Activated CD8-positive, alpha-beta memory T cell treated with anti-CD3 and anti-CD28 coated beads, Interleukin-2, amount 10 ng/mL, durations not matched to agents 7 days and 5 days (primary cell): ENCODE measurements around the gene TSKU. TPM values are rescaled to one million over a fixed set of nuclear protein-coding genes. Genes with fewer than 3 reads are reported as not detected.
"Not testable (repeated sequence)": the region's sequence is repeated elsewhere in the genome, so short reads cannot be mapped to it uniquely, and the experiment has no call there.

ENCODE experiments used
- ATAC-seq: fragments of 150-1000 bp; cut with Tn5 transposase; one replicate; pipeline ENCODE4 v1.10.0; 2021; ENCODE audit warnings: moderate library complexity
- CTCF ChIA-PET: fragments of 350-600 bp; sonication (Branson Sonifier 250); formaldehyde crosslinking; loops from one replicate; lab custom pipeline; 2021; ENCODE audit warnings: antibody characterized with exemption; lab: Charles Lee
- DNase-seq: peaks from one replicate; pipeline ENCODE4 v3.0.0-alpha.2; 2020
- H3K27ac Mint-ChIP-seq: one replicate; pipeline ENCODE4 v1.8.0; 2021; ENCODE audit warnings: mild to moderate bottlenecking, mixed read lengths
- H3K27me3 Mint-ChIP-seq: one replicate; pipeline ENCODE4 v1.8.0; 2021; ENCODE audit warnings: mixed read lengths
- H3K36me3 Mint-ChIP-seq: one replicate; pipeline ENCODE4 v1.8.0; 2021; ENCODE audit warnings: mild to moderate bottlenecking, mixed read lengths
- H3K4me1 Mint-ChIP-seq: one replicate; pipeline ENCODE4 v1.8.0; 2021; ENCODE audit warnings: mixed read lengths
- H3K4me3 Mint-ChIP-seq: one replicate; pipeline ENCODE4 v1.8.0; 2021; ENCODE audit warnings: mild to moderate bottlenecking, moderate library complexity, mixed read lengths
- H3K9me3 Mint-ChIP-seq: one replicate; pipeline ENCODE4 v1.8.0; 2022; ENCODE audit warnings: low read depth, mixed read lengths
- total RNA-seq, 2 experiments: library from RNA; stranded (reverse); gene quantifications; one replicate each; pipeline ENCODE4 v1.2.3, GENCODE V29; 2021

TSKU gene
- total RNA-seq, 2 experiments from 2014 or later = 0.35 to 1.5 TPM

DNA sequence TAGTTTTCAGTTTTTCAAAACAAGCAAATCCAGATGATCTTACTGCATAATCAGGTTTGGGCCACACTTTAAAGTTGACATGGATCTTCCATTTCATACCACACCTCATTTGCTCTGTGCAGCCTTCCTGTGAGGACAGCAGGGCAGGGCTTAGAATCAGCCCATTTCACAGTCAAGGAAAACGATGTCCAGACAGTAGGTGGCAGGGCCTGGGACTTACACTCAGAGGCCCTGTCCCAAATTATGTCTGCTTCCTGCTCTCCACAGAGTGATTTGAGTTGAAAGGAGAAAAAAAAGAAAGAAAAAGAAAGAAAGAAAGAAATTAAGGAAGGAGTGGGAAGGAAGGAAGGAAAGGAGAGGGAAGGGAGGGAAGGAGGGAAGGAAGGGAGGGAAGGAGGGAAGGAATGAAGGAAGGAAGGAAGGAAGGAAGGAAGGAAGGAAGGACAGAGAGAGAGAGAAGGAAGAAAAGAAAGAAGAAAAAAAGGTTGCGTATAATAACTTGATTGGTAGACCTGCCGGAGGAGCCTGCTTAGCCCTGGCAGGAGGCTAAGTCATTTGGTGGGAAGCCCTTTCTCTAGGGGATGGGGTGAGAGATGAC is 23.6 kb downstream of the TSKU start:
- peaks cover 37% of the 10 kb centered on the region for H3K4me1 Mint-ChIP-seq
- H3K27me3 Mint-ChIP-seq = peaks cover 3% of the 10 kb centered on the region
- H3K36me3 Mint-ChIP-seq = peaks cover 3% of the 10 kb centered on the region
- no peaks in the 10 kb centered on the region for H3K9me3 Mint-ChIP-seq
- no peak overlapping the region for H3K4me3 Mint-ChIP-seq
- ATAC-seq (no peak), DNase-seq (no peak)
- H3K27ac Mint-ChIP-seq = no peak overlapping the region
- CTCF ChIA-PET = interaction anchor here (1.2 to 7.5 kb wide), 6 partner anchors 8 to 120 kb away, joined by 3 to 94 read pairs (median 6); no protein-coding TSS in a partner anchor

DNA sequence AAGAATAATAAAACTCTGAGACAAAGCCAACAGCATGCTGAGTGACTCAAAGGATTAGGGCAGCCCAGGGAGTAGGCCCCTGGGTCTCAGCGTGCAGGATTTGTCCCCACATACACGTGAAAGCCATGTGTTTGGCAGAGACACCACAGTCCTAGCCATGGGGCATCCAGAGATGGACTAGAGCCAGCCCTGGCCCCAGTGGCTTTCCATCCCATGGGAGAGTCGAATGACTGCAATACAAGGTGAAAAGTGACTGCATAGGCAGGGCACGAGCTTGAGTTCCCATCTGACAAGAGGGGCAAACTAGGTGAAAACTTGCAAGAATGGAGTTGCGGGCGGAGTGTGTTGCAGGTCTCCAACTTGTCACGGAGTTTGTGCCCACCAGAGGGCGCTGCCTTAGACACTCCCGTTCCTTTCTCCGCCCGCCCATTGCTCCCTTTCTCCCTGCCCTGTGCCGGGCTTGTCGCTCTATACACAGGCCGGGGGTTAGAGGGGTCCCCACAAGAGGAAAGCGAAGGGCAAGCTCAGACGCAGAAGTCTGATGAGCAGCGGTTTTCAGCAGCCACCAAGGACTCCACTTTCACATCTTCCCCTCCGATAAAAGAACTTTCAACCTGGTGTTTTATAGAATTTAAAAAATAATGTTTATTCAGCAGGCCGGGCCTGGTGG is 24.2 kb downstream of the TSKU start:
- CTCF ChIA-PET = interaction anchor here (1.0 to 7.5 kb wide), 5 partner anchors 8 to 121 kb away, joined by 4 to 94 read pairs (median 5); no protein-coding TSS in a partner anchor
- H3K27ac Mint-ChIP-seq = no peak overlapping the region
- H3K4me3 Mint-ChIP-seq = no peak overlapping the region
- peaks cover 3% of the 10 kb centered on the region for H3K36me3 Mint-ChIP-seq
- DNase-seq = peak; percentile 76
- peaks cover 37% of the 10 kb centered on the region for H3K4me1 Mint-ChIP-seq
- ATAC-seq = peak; percentile 54
- H3K27me3 Mint-ChIP-seq = peaks cover 3% of the 10 kb centered on the region
- H3K9me3 Mint-ChIP-seq = no peaks in the 10 kb centered on the region

DNA sequence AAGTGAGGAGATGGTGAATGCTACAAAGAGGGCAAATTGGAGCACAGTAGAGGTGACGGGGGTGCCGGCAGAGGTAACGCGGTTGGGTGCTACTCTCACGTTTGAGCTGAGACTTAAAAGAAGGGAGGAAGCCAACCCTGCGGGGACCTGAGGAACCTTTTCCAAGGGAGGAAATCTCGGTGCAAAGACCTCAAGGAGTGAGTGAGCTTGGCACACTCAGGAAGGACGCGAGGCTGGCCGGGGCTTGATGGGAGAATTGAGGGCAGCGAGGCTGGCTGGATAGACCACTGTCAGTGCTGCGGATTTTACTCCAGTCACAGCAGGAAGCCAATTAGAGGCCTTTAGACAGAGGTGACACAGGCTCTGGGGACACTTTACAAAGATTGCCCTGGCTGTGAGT is 25.0 kb downstream of the TSKU start:
- Mint-ChIP-seq H3K27ac (no peak overlapping the region), H3K4me1 (peaks cover 37% of the 10 kb centered on the region), H3K9me3 (no peaks in the 10 kb centered on the region), H3K4me3 (no peak overlapping the region), H3K36me3 (peaks cover 3% of the 10 kb centered on the region), H3K27me3 (peaks cover 3% of the 10 kb centered on the region)
- no peak for DNase-seq
- CTCF ChIA-PET = interaction anchor here (1.0 to 7.5 kb wide), 7 partner anchors 9 to 122 kb away, joined by 3 to 94 read pairs (median 4); no protein-coding TSS in a partner anchor
- ATAC-seq = no peak

DNA sequence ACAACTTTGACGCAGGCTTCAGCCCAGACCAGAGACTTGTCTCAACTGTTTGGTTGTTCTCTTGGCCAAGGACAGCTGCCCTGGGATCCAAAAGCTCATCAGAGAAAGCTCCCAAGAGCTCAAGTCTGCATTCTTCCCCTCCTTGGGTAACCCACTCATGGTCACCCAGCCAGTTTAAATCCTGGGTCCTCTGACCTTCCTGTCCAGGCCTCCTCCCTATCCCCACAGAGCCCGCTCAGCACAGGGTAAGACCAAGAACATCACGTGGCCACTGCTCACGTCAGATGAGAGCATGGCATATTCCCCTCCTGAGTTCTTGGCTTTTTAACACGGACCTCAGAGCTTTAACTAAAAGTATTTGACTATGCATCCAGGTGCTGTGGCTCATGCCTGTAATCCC is 25.8 kb downstream of the TSKU start:
- CTCF ChIA-PET = interaction anchor here (0.7 to 7.5 kb wide), 10 partner anchors 8 to 228 kb away, joined by 3 to 94 read pairs (median 5); no protein-coding TSS in a partner anchor
- H3K36me3 Mint-ChIP-seq = peaks cover 3% of the 10 kb centered on the region
- ATAC-seq (no peak), DNase-seq (no peak)
- no peak overlapping the region for H3K27ac Mint-ChIP-seq
- peaks cover 28% of the 10 kb centered on the region for H3K4me1 Mint-ChIP-seq
- no peak overlapping the region for H3K4me3 Mint-ChIP-seq
- H3K27me3 Mint-ChIP-seq = peaks cover 3% of the 10 kb centered on the region
- peaks cover 2% of the 10 kb centered on the region for H3K9me3 Mint-ChIP-seq

DNA sequence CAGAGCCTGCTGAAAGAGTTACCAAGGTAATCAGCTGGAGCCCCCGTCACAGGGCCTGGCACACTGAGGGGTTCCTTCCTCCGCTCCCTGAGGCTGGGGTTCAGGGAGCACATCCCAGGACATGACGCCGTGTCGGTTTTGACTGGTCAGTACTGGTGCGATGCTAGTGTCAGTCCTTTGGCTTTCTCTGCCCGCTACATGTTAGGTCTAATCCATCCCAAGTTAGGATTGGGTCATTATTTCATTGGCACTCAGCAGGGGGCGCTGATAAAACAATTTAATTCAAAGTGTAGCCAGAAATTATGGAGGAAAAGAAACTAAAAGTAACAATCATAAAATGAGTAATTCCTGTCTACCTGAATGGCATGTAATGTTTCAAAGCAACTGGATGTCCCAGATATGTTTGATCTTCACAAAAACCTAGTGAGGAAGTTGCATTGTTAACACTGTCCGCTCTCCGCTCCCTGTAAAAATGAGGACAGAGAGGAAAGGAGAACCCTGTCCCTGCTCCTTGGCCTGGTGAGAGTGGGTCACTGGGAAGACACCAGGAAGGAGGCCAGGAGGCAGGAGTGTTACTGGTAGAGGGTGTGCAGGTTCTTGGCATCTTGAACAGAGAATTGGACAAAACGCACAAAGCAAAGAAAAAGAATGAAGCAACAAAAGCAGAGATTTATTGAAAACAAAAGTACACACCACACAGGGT is 27.1 kb downstream of the TSKU start:
- ATAC-seq (peak; percentile 58), DNase-seq (peak; percentile 66)
- peak overlapping the region; percentile 77 for H3K27ac Mint-ChIP-seq
- peaks cover 4% of the 10 kb centered on the region for H3K9me3 Mint-ChIP-seq
- H3K27me3 Mint-ChIP-seq = peaks cover 3% of the 10 kb centered on the region
- peaks cover 3% of the 10 kb centered on the region for H3K36me3 Mint-ChIP-seq
- no peak overlapping the region for H3K4me3 Mint-ChIP-seq
- H3K4me1 Mint-ChIP-seq = peaks cover 19% of the 10 kb centered on the region
- CTCF ChIA-PET = interaction anchor here (0.9 to 7.5 kb wide), 7 partner anchors 9 to 235 kb away, joined by 3 to 94 read pairs (median 6); no protein-coding TSS in a partner anchor

DNA sequence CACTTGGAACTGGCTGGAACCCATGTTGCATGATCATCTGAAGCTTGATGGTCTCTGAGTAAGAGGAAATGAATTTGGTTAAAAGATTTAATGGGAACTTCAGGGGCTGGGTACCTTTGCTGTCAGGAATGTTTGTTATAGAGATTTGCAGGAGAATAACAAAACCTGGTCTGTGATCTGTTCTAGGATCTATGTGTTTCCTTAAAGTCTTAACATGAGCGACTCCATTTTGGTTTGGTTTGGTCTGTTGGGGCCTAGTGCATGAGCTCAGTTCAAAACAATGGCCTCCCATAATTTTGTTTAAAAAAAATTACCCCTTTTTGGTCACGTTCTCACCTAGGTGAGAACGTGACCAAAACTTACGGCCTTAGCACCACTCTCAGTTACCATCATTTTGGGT is 28.1 kb downstream of the TSKU start:
- DNase-seq = no peak
- ATAC-seq = no peak
- Mint-ChIP-seq H3K36me3 (peaks cover 3% of the 10 kb centered on the region), H3K27ac (no peak overlapping the region), H3K4me1 (peaks cover 15% of the 10 kb centered on the region), H3K27me3 (peaks cover 7% of the 10 kb centered on the region), H3K9me3 (peaks cover 9% of the 10 kb centered on the region), H3K4me3 (no peak overlapping the region)
- CTCF ChIA-PET = interaction anchor here (0.7 to 7.5 kb wide), 4 partner anchors 9 to 108 kb away, joined by 3 to 94 read pairs (median 5); no protein-coding TSS in a partner anchor

DNA sequence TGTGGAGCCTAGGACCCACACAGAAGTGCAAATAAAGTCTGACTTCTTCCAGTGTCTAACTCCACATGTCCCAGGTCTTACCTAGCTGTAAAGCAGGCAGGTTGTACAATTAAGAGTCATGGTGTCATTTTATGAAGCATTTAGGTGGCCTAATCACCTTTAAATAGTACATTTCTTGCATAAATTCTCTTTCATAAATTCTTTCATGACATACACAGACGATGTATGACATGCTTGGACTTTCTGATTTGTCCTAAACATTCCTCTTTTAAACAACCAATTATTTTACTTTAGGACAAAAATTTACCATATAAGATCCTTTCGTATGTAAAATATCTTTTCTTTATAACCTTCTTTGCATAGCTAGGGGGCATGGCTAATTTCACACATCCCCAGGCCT is 31.3 kb downstream of the TSKU start:
- Mint-ChIP-seq H3K4me1 (peaks cover 11% of the 10 kb centered on the region), H3K27ac (no peak overlapping the region)
- CTCF ChIA-PET = interaction anchor here (0.8 to 7.5 kb wide), 5 partner anchors 12 to 133 kb away, joined by 3 to 94 read pairs (median 3); no protein-coding TSS in a partner anchor

DNA sequence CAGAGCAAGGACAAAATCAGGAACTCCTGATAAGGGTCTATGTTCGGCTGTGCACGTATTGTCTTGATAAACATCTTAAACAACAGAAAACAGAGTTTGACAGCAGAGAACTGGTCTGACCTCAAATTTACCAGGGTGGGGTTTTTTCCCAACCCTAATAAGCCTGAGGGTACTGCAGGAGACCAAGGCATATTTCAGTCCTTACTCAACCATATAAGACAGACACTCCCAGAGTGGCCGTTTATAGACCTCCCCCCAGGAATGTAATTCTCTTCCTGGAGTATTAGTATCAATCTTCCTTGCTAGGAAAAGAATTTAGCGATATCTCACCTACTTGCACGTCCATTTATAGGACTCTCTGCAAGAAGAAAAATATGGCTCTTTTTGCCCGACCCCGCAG is 32.5 kb downstream of the TSKU start:
- not testable (repeated sequence) for DNase-seq, H3K9me3 Mint-ChIP-seq, ATAC-seq, H3K36me3 Mint-ChIP-seq, H3K27me3 Mint-ChIP-seq, H3K4me3 Mint-ChIP-seq, H3K4me1 Mint-ChIP-seq, H3K27ac Mint-ChIP-seq
- CTCF ChIA-PET = interaction anchor here (1.6 kb wide), 2 partner anchors 10 to 103 kb away, joined by 3 read pairs; no protein-coding TSS in a partner anchor

More for the DNA sequence above, 31.3 kb downstream of the TSKU start:
- ATAC-seq (no peak), DNase-seq (no peak)
- H3K27me3 Mint-ChIP-seq = peaks cover 10% of the 10 kb centered on the region
- peaks cover 9% of the 10 kb centered on the region for H3K9me3 Mint-ChIP-seq
- H3K36me3 Mint-ChIP-seq = peaks cover 3% of the 10 kb centered on the region
- H3K4me3 Mint-ChIP-seq = no peak overlapping the region

DNA sequence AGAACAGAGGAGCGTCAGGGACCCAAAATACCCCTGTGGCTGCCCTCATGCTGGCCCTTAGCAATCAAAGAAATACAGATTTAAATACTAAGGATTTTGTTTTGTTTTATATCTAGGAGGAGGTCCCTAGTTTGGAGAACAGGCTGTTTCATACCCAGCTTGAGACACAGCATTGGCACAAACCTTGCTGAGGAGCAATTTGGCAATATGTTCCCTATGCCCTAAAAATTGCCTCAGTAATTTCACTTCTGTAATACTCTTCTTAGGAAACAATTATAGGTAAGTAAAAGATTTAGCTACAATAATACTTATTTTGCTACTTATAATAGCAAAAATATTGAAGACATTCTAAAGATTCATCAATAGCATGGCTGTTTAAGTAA is 37.0 kb downstream of the TSKU start:
- no peak for ATAC-seq

DNA sequence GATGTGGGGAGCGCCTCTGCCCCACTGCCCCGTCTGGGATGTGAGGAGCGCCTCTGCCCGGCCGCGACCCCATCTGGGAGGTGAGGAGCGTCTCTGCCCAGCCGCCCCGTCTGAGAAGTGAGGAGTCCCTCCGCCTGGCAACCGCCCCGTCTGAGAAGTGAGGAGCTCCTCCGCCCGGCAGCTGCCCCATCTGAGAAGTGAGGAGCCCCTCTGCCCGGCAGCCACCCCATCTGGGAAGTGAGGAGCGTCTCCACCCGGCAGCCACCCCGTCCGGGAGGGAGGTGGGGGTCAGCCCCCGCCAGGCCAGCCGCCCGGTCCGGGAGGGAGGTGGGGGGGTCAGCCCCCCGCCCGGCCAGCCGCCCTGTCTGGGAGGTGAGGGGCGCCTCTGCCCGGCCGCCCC is 38.2 kb downstream of the TSKU start:
- H3K4me3 Mint-ChIP-seq, H3K27ac Mint-ChIP-seq, H3K27me3 Mint-ChIP-seq, H3K9me3 Mint-ChIP-seq, DNase-seq, ATAC-seq, H3K36me3 Mint-ChIP-seq: not testable (repeated sequence)
- peaks cover 27% of the 10 kb centered on the region for H3K4me1 Mint-ChIP-seq
- CTCF ChIA-PET = interaction anchor here (1.0 kb wide), 1 partner anchor 97 kb away, joined by 3 read pairs; no protein-coding TSS in a partner anchor

More for the DNA sequence above, 37.0 kb downstream of the TSKU start:
- Mint-ChIP-seq H3K36me3 (peaks cover 3% of the 10 kb centered on the region), H3K4me3 (no peak overlapping the region), H3K9me3 (peaks cover 6% of the 10 kb centered on the region), H3K27ac (no peak overlapping the region), H3K4me1 (peaks cover 17% of the 10 kb centered on the region), H3K27me3 (peaks cover 14% of the 10 kb centered on the region)
- CTCF ChIA-PET = interaction anchor here (2.1 kb wide), 1 partner anchor 22 kb away, joined by 4 read pairs; no protein-coding TSS in a partner anchor
- DNase-seq = no peak

DNA sequence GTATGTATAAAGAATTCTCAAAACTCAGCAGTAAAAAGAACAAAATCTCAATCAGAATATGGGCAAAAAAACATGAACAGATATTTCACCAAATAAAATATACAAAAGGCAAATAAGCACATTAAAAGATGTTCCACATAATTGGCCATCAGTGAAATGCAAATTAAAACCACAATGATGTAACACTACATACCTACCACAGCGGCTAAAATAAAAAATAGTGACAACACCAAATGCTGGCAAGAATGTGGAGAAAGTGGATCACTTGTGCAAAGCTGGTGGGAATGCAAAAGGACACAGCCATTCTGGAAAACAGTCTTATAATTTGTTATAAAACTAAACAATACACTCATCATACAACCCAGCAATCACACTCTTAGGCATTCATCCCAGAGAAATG is 39.2 kb downstream of the TSKU start:
- ATAC-seq (no peak), DNase-seq (no peak)
- Mint-ChIP-seq H3K27ac (no peak overlapping the region), H3K4me1 (peaks cover 29% of the 10 kb centered on the region), H3K9me3 (peaks cover 2% of the 10 kb centered on the region), H3K27me3 (peaks cover 6% of the 10 kb centered on the region), H3K4me3 (no peak overlapping the region), H3K36me3 (peaks cover 8% of the 10 kb centered on the region)
- CTCF ChIA-PET = interaction anchor here (1.0 kb wide), 1 partner anchor 96 kb away, joined by 3 read pairs; no protein-coding TSS in a partner anchor

DNA sequence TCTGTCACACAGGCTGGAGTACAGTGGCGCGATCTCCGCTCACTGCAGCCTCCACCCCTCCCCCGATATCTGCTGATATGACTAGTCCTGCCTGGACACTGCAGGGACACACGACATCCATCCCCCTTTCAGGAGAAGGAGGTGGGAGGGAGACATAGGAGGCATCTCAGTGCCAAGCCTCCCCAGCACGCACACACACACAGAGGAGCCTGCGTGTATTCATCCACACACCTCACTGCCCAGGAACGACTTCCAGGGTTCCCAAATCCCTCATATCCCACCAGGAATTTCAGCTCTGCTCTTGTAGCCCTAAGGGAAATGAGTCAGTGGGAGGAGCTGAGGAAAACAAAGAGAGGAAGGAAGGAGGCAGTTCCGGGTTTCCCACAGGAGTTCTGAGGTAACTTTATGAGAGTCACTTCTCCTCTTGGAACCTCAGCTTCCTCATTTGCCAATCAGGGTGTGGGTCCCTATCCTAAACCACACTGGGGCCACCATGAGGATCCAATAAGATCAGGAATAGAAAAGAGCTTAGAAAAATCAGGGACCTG is 40.4 kb downstream of the TSKU start:
- H3K36me3 Mint-ChIP-seq = peaks cover 8% of the 10 kb centered on the region
- ATAC-seq = no peak
- H3K27ac Mint-ChIP-seq = no peak overlapping the region
- H3K4me1 Mint-ChIP-seq = peaks cover 29% of the 10 kb centered on the region
- peaks cover 2% of the 10 kb centered on the region for H3K9me3 Mint-ChIP-seq
- no peak overlapping the region for H3K4me3 Mint-ChIP-seq
- peaks cover 4% of the 10 kb centered on the region for H3K27me3 Mint-ChIP-seq
- no peak for DNase-seq
- CTCF ChIA-PET = interaction anchor here (0.5 kb wide), 1 partner anchor 58 kb away, joined by 3 read pairs; no protein-coding TSS in a partner anchor
